Gastrocnemius medialis (tissue), 4 donors: ENCODE results near the gene NACA2.

Experiments used
- POLR2A ChIP-seq, 2 donors: fragments of 450-650 bp; IDR thresholded peaks; one replicate each; pipeline ENCODE4 v1.6.1; 2017; ENCODE audit warnings: antibody characterized with exemption in 2 of 2, mild to moderate bottlenecking in 2 of 2, moderate library complexity in 2 of 2
- TF ChIP-seq, protein P1 (sequence below), 5 experiments: fragments of 450-650 bp in 3 of 5; fragments of 200-600 bp in 2 of 5; sonication (generic) in 2 of 5; IDR thresholded peaks in 4 of 5; conservative IDR thresholded peaks in 1 of 5; 1 replicate in 4 of 5; 2 replicates in 1 of 5; pipeline ENCODE4 v1.5.1; 2016 to 2019; ENCODE audit warnings: antibody characterized with exemption in 5 of 5, mild to moderate bottlenecking in 3 of 5, moderate library complexity in 3 of 5

DNA sequence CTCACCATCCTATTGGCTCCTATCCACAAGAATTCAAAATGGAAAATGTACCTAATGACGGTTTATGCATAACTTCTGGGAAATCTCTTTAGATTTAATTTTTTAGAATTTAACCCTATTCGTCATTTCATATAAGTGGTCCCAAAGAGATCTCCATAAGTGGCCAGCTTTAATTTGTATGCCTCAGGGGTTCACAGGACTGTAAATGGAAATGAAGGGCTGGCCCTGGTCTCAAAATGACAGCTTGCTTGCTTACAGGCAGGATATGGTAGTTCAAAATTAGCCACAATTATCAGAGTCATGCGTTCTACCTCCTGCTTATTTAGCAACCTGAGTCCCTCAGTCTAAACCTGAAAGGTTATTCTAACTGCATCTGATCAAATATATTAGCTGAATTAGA is 6.6 kb upstream of the NACA2 start:
- TF ChIP-seq, protein P1, sequence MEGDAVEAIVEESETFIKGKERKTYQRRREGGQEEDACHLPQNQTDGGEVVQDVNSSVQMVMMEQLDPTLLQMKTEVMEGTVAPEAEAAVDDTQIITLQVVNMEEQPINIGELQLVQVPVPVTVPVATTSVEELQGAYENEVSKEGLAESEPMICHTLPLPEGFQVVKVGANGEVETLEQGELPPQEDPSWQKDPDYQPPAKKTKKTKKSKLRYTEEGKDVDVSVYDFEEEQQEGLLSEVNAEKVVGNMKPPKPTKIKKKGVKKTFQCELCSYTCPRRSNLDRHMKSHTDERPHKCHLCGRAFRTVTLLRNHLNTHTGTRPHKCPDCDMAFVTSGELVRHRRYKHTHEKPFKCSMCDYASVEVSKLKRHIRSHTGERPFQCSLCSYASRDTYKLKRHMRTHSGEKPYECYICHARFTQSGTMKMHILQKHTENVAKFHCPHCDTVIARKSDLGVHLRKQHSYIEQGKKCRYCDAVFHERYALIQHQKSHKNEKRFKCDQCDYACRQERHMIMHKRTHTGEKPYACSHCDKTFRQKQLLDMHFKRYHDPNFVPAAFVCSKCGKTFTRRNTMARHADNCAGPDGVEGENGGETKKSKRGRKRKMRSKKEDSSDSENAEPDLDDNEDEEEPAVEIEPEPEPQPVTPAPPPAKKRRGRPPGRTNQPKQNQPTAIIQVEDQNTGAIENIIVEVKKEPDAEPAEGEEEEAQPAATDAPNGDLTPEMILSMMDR (IDR thresholded peaks at IDR 0.05 in 4 of 5, conservative IDR thresholded peaks at IDR 0.05 in 1 of 5): no peak
- TF ChIP-seq POLR2A (IDR thresholded peaks at IDR 0.05): no peak
